Karpas-422 (cell line): ENCODE results near the gene CTXND1. TPM values are rescaled to one million over a fixed set of nuclear protein-coding genes. Genes with fewer than 3 reads are reported as not detected.
A peak's percentile ranks its signal among the peaks of the same experiment; 100 is the strongest.

Experiments used
- DNase-seq: peaks from one replicate; pipeline ENCODE4 v3.0.0-alpha.2; 2015
- H2AFZ ChIP-seq: fragments of 200-600 bp; sonication (generic); 2 replicates; pipeline ENCODE4 v1.6.1; 2014; ENCODE audit warnings: antibody characterized with exemption, low read length, mixed read lengths
- H3K27ac ChIP-seq: fragments of 200-600 bp; sonication (generic); 2 replicates; pipeline ENCODE4 v1.5.1; 2014; ENCODE audit warnings: mild to moderate bottlenecking, low read length, moderate library complexity
- H3K27me3 ChIP-seq: fragments of 200-600 bp; sonication (generic); 2 replicates; pipeline ENCODE4 v1.6.1; 2014; ENCODE audit warnings: low read length, mixed read lengths
- H3K36me3 ChIP-seq: fragments of 200-600 bp; sonication (generic); 2 replicates; pipeline ENCODE4 v1.6.1; 2014; ENCODE audit warnings: low read length, mixed read lengths; ENCODE audit not compliant: insufficient read depth
- H3K4me1 ChIP-seq: fragments of 200-600 bp; sonication (generic); 2 replicates; pipeline ENCODE4 v1.6.1; 2014; ENCODE audit warnings: mild to moderate bottlenecking, low read length, mixed read lengths
- H3K4me2 ChIP-seq: fragments of 200-600 bp; sonication (generic); 2 replicates; pipeline ENCODE4 v1.6.1; 2014; ENCODE audit warnings: low read length, low read depth, mild to moderate bottlenecking; ENCODE audit not compliant: poor library complexity, severe bottlenecking
- H3K4me3 ChIP-seq: fragments of 200-600 bp; sonication (generic); 2 replicates; pipeline ENCODE4 v1.5.1; 2014; ENCODE audit warnings: mild to moderate bottlenecking, antibody characterized with exemption, low read length, mixed read lengths
- H3K79me2 ChIP-seq: fragments of 200-600 bp; sonication (generic); 2 replicates; pipeline ENCODE4 v1.6.1; 2014; ENCODE audit warnings: mild to moderate bottlenecking, low read length, mixed read lengths
- H3K9ac ChIP-seq: fragments of 200-600 bp; sonication (generic); 2 replicates; pipeline ENCODE4 v1.6.0; 2014; ENCODE audit warnings: low read length
- H3K9me2 ChIP-seq: fragments of 200-600 bp; sonication (generic), shearing (Covaris generic); replicated peaks from 2 replicates; pipeline ENCODE4 v1.6.0; 2014; ENCODE audit warnings: mild to moderate bottlenecking, low read length, moderate library complexity; ENCODE audit not compliant: insufficient read depth
- H3K9me3 ChIP-seq: fragments of 300-700, 200-600 bp; sonication (generic); 2 replicates; pipeline ENCODE4 v1.6.1; 2014; ENCODE audit warnings: low read length, mixed read lengths
- H4K20me1 ChIP-seq: fragments of 200-600 bp; sonication (generic); 2 replicates; pipeline ENCODE4 v1.6.1; 2014; ENCODE audit warnings: mild to moderate bottlenecking, antibody characterized with exemption, low read length, low read depth; ENCODE audit not compliant: insufficient read depth
- total RNA-seq: library from RNA; depleted of rRNA; stranded (reverse); fragments of >200 nt; shearing (Covaris generic); gene quantifications from 2 replicates; pipeline ENCODE4 v1.2.3, GENCODE V29; 2014; ENCODE audit warnings: low replicate concordance

Gene CTXND1
- total RNA-seq, 1 experiment from 2014 or later: not detected

GRCh38 chr15:80174017-80174746 lies 77.8 kb downstream of the CTXND1 start:
- H3K9me3 ChIP-seq: no peaks in the 10 kb centered on the region
- no peak overlapping the region for H3K4me3 ChIP-seq
- peaks cover 6% of the 10 kb centered on the region for H3K4me1 ChIP-seq
- H3K79me2 ChIP-seq: no peaks in the 10 kb centered on the region
- H3K27ac ChIP-seq: no peak overlapping the region
- H4K20me1 ChIP-seq: no peaks in the 10 kb centered on the region
- H3K27me3 ChIP-seq: no peaks in the 10 kb centered on the region
- no peak for DNase-seq
- no peak overlapping the region for H2AFZ ChIP-seq
- no peak overlapping the region for H3K4me2 ChIP-seq
- H3K9ac ChIP-seq: no peak overlapping the region
- H3K9me2 ChIP-seq: no peaks in the 10 kb centered on the region
- no peaks in the 10 kb centered on the region; the same call in 1 of the 2 replicates for H3K36me3 ChIP-seq

- Histone ChIP-seq H3K4me1 (no peaks in the 10 kb centered on the region), H3K9me3 (no peaks in the 10 kb centered on the region), H3K4me3 (no peak overlapping the region), H3K4me2 (no peak overlapping the region), H3K79me2 (no peaks in the 10 kb centered on the region), H3K27me3 (no peaks in the 10 kb centered on the region), H4K20me1 (no peaks in the 10 kb centered on the region), H3K9me2 (no peaks in the 10 kb centered on the region), H3K36me3 (no peaks in the 10 kb centered on the region; the same call in 1 of the 2 replicates), H3K27ac (no peak overlapping the region), H2AFZ (no peak overlapping the region), H3K9ac (no peak overlapping the region)
- DNase-seq: peak; percentile 91
These were observed 78.8 kb downstream of the CTXND1 start for GRCh38 chr15:80173022-80173759.

GRCh38 chr15:80172401-80172800 lies 79.6 kb downstream of the CTXND1 start:
- no peak overlapping the region for H3K4me2 ChIP-seq
- H3K9me3 ChIP-seq: no peaks in the 10 kb centered on the region
- no peaks in the 10 kb centered on the region; the same call in 1 of the 2 replicates for H3K36me3 ChIP-seq
- no peaks in the 10 kb centered on the region for H3K9me2 ChIP-seq
- no peak overlapping the region for H3K4me3 ChIP-seq
- no peaks in the 10 kb centered on the region for H4K20me1 ChIP-seq
- no peaks in the 10 kb centered on the region for H3K27me3 ChIP-seq
- DNase-seq: no peak
- no peak overlapping the region for H3K27ac ChIP-seq
- no peak overlapping the region for H2AFZ ChIP-seq
- H3K9ac ChIP-seq: no peak overlapping the region
- no peaks in the 10 kb centered on the region for H3K4me1 ChIP-seq
- no peaks in the 10 kb centered on the region for H3K79me2 ChIP-seq

- Histone ChIP-seq H3K4me2 (no peak overlapping the region), H3K4me3 (no peak overlapping the region), H3K9ac (no peak overlapping the region), H3K27ac (no peak overlapping the region), H3K27me3 (no peaks in the 10 kb centered on the region), H3K4me1 (no peaks in the 10 kb centered on the region), H4K20me1 (no peaks in the 10 kb centered on the region), H3K36me3 (no peaks in the 10 kb centered on the region; the same call in 1 of the 2 replicates), H3K9me3 (no peaks in the 10 kb centered on the region), H3K79me2 (no peaks in the 10 kb centered on the region), H3K9me2 (no peaks in the 10 kb centered on the region), H2AFZ (no peak overlapping the region)
- DNase-seq: no peak
These were observed 80.2 kb downstream of the CTXND1 start for GRCh38 chr15:80171787-80172186.

- H3K9me2 ChIP-seq: no peaks in the 10 kb centered on the region
- H4K20me1 ChIP-seq: no peaks in the 10 kb centered on the region
- H3K9ac ChIP-seq: no peak overlapping the region
- DNase-seq: no peak
- no peaks in the 10 kb centered on the region for H3K27me3 ChIP-seq
- no peak overlapping the region for H3K4me3 ChIP-seq
- no peaks in the 10 kb centered on the region for H3K9me3 ChIP-seq
- no peak overlapping the region for H3K4me2 ChIP-seq
- no peaks in the 10 kb centered on the region; the same call in 1 of the 2 replicates for H3K36me3 ChIP-seq
- H3K4me1 ChIP-seq: no peaks in the 10 kb centered on the region
- H3K79me2 ChIP-seq: no peaks in the 10 kb centered on the region
- H3K27ac ChIP-seq: no peak overlapping the region
- no peak overlapping the region for H2AFZ ChIP-seq
These were observed 81.4 kb downstream of the CTXND1 start for GRCh38 chr15:80170596-80170995.

- no peaks in the 10 kb centered on the region for H3K9me3 ChIP-seq
These were observed 82.2 kb downstream of the CTXND1 start for GRCh38 chr15:80169768-80170357.

GRCh38 chr15:80168421-80168820 lies 83.6 kb downstream of the CTXND1 start:
- Histone ChIP-seq H3K9me3 (no peaks in the 10 kb centered on the region), H3K27ac (no peak overlapping the region), H3K4me2 (no peak overlapping the region), H3K79me2 (no peaks in the 10 kb centered on the region), H3K4me3 (no peak overlapping the region), H3K4me1 (no peaks in the 10 kb centered on the region), H3K9ac (no peak overlapping the region), H3K36me3 (peaks cover 8% of the 10 kb centered on the region), H2AFZ (no peak overlapping the region), H3K9me2 (no peaks in the 10 kb centered on the region), H3K27me3 (no peaks in the 10 kb centered on the region), H4K20me1 (no peaks in the 10 kb centered on the region)
- DNase-seq: no peak

More at GRCh38 chr15:80169768-80170357, 82.2 kb downstream of the CTXND1 start:
- DNase-seq: no peak
- no peaks in the 10 kb centered on the region for H4K20me1 ChIP-seq
- no peaks in the 10 kb centered on the region for H3K4me1 ChIP-seq
- H3K27ac ChIP-seq: no peak overlapping the region
- no peak overlapping the region for H2AFZ ChIP-seq
- H3K79me2 ChIP-seq: no peaks in the 10 kb centered on the region
- H3K9ac ChIP-seq: no peak overlapping the region
- no peaks in the 10 kb centered on the region for H3K27me3 ChIP-seq
- no peak overlapping the region for H3K4me2 ChIP-seq
- no peaks in the 10 kb centered on the region for H3K9me2 ChIP-seq
- H3K4me3 ChIP-seq: no peak overlapping the region
- peaks cover under 1% of the 10 kb centered on the region for H3K36me3 ChIP-seq

GRCh38 chr15:80167936-80168335 lies 84.1 kb downstream of the CTXND1 start:
- Histone ChIP-seq H3K4me2 (no peak overlapping the region), H3K9me3 (no peaks in the 10 kb centered on the region), H2AFZ (no peak overlapping the region), H3K4me3 (no peak overlapping the region), H4K20me1 (no peaks in the 10 kb centered on the region), H3K36me3 (peaks cover 8% of the 10 kb centered on the region), H3K27ac (no peak overlapping the region), H3K79me2 (no peaks in the 10 kb centered on the region), H3K9me2 (no peaks in the 10 kb centered on the region), H3K27me3 (no peaks in the 10 kb centered on the region), H3K4me1 (no peaks in the 10 kb centered on the region), H3K9ac (no peak overlapping the region)
- DNase-seq: no peak
